ENCODE measurements around the gene CTTN. TPM values are rescaled to one million over a fixed set of nuclear protein-coding genes. Genes with fewer than 3 reads are reported as not detected.

The CTTN gene
- total and polyA plus RNA-seq, 2 of the 8 experiments (the other 6 are each of a cell fraction or from before 2014, with no cell fraction given): 84.6 to 216 TPM

GRCh38 chr11:70371241-70371640 lies 27.1 kb upstream of the CTTN start:
- H4K20me1 ChIP-seq (replicated peaks in 1 of 2; ENCODE audit: control insufficient read depth in 1 of 2, insufficient read depth in 2 of 2, low read length in 2 of 2): peaks cover 0 to 4% of the 10 kb centered on the region in 2 experiments
- H3K9ac ChIP-seq (replicated peaks in 1 of 4; ENCODE audit: extremely low read depth in 1 of 4, low read depth in 3 of 4, low read length in 3 of 4): no peak overlapping the region
- H3K23ac ChIP-seq (ENCODE audit: insufficient read length): no peak overlapping the region
- no peak overlapping the region for H2BK15ac ChIP-seq (ENCODE audit: low read length)
- TF ChIP-seq CBX5 (IDR thresholded peaks at IDR 0.05; ENCODE audit: low read depth, low read length) (no peak), ZNF274 (IDR thresholded peaks at IDR 0.05; ENCODE audit: borderline replicate concordance, extremely low read depth, low read length) (no peak), MAX (IDR thresholded peaks at IDR 0.05) (no peak), TBP (IDR thresholded peaks at IDR 0.05; ENCODE audit: low read depth, low read length) (no peak), JUND (IDR thresholded peaks at IDR 0.05; ENCODE audit: low read length) (no peak), KDM4A (IDR thresholded peaks at IDR 0.05; ENCODE audit: low read depth, low read length, severe bottlenecking) (no peak), SP1 (IDR thresholded peaks at IDR 0.05; ENCODE audit: low read depth, low read length) (no peak)
- TF ChIP-seq, protein P1, sequence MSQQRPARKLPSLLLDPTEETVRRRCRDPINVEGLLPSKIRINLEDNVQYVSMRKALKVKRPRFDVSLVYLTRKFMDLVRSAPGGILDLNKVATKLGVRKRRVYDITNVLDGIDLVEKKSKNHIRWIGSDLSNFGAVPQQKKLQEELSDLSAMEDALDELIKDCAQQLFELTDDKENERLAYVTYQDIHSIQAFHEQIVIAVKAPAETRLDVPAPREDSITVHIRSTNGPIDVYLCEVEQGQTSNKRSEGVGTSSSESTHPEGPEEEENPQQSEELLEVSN (IDR thresholded peaks at IDR 0.05): no peak
- H2AK5ac ChIP-seq (ENCODE audit: low read depth, low read length): no peak overlapping the region
- H3K4me2 ChIP-seq (ENCODE audit: insufficient read depth in 1 of 2, low read depth in 2 of 2, low read length in 2 of 2): no peak overlapping the region
- no peaks in the 10 kb centered on the region for H3K27me3 ChIP-seq (replicated peaks in 1 of 4; ENCODE audit: control insufficient read depth in 3 of 4, extremely low read depth in 1 of 4, insufficient read depth in 3 of 4, low read length in 3 of 4)
- H3K23me2 ChIP-seq (ENCODE audit: low read depth, low read length): peaks cover 4% of the 10 kb centered on the region; the same call in 1 of the 2 replicates
- no peak overlapping the region for H3K4me3 ChIP-seq (ENCODE audit: extremely low read depth in 1 of 4, insufficient read depth in 2 of 4, low read depth in 3 of 4, low read length in 4 of 4)
- DNase-seq (ENCODE audit: low read depth in 1 of 2, low spot score in 2 of 2) (no peak), FAIRE-seq (peak; percentile 99)
- no peak overlapping the region for H3K4ac ChIP-seq (replicated peaks; ENCODE audit: insufficient read length, low read depth, low read length)
- peaks cover 3 to 9% of the 10 kb centered on the region in 2 experiments; a peak in 3 of 4 replicates for H3K79me2 ChIP-seq (ENCODE audit: control insufficient read depth in 1 of 2, insufficient read depth in 2 of 2, low read length in 2 of 2)
- no peak overlapping the region for H2AFZ ChIP-seq (ENCODE audit: low read length)
- no peak overlapping the region for H2BK12ac ChIP-seq (ENCODE audit: low read depth, low read length)
- ChIA-PET CTCF (ENCODE audit: partially characterized antibody) (no interaction called here), POLR2A (ENCODE audit: partially characterized antibody) (no interaction called here)
- no peak overlapping the region for H3K27ac ChIP-seq (ENCODE audit: low read depth, low read length)
- H3K36me3 ChIP-seq (ENCODE audit: control insufficient read depth in 2 of 4, insufficient read depth in 4 of 4, low read length in 3 of 4): peaks cover 17 to 52% (median 30%) of the 10 kb centered on the region in 4 experiments
- no peak overlapping the region for H4K5ac ChIP-seq (ENCODE audit: insufficient read length, low read depth, low read length)
- H2BK20ac ChIP-seq (ENCODE audit: low read length): no peak overlapping the region
- peak overlapping the region; percentile 32 for H3K56ac ChIP-seq (replicated peaks; ENCODE audit: insufficient read length, low read depth, low read length)
- no peaks in the 10 kb centered on the region for H3K9me3 ChIP-seq (ENCODE audit: insufficient read depth in 2 of 2, low read depth in 1 of 2, low read length in 1 of 2)
- H2BK5ac ChIP-seq (ENCODE audit: low read depth, low read length): no peak overlapping the region
- no peak overlapping the region for H3K14ac ChIP-seq (ENCODE audit: insufficient read length)
- no peak overlapping the region for H4K8ac ChIP-seq (ENCODE audit: extremely low read depth, insufficient read depth, low read length)
- no peak overlapping the region for H2BK120ac ChIP-seq (replicated peaks; ENCODE audit: low read depth, low read length)
- H3K18ac ChIP-seq (ENCODE audit: extremely low read depth, low read length): no peak overlapping the region
- no peaks in the 10 kb centered on the region for H3K4me1 ChIP-seq (replicated peaks in 1 of 4; ENCODE audit: control insufficient read depth in 3 of 4, insufficient read depth in 4 of 4, low read length in 3 of 4)
- no peaks in the 10 kb centered on the region for H3K79me1 ChIP-seq (ENCODE audit: low read depth, low read length)
- 63% methylated on average over 5 of the region's 5 CpGs; no CpG with 5 or more reads in 1 of the 2 experiments for WGBS, 2 experiments (ENCODE audit: extremely low coverage in 1 of 2, insufficient coverage in 1 of 2, insufficient read length in 1 of 2, insufficient replicate concordance in 2 of 2, low coverage in 1 of 2, low lambda C conversion rate in 2 of 2, missing lambda C conversion rate in 1 of 2)
- no peak overlapping the region for H4K91ac ChIP-seq (replicated peaks; ENCODE audit: insufficient read length, low read length)

Data from H1 (cell line).